Right forelimb (tissue), 1 donor: ENCODE measurements around the gene SHTN1.

ENCODE experiments used
- DNase-seq: peaks from one replicate; pipeline ENCODE4 v3.0.0-alpha.2; 2018

SHTN1 gene

DNA sequence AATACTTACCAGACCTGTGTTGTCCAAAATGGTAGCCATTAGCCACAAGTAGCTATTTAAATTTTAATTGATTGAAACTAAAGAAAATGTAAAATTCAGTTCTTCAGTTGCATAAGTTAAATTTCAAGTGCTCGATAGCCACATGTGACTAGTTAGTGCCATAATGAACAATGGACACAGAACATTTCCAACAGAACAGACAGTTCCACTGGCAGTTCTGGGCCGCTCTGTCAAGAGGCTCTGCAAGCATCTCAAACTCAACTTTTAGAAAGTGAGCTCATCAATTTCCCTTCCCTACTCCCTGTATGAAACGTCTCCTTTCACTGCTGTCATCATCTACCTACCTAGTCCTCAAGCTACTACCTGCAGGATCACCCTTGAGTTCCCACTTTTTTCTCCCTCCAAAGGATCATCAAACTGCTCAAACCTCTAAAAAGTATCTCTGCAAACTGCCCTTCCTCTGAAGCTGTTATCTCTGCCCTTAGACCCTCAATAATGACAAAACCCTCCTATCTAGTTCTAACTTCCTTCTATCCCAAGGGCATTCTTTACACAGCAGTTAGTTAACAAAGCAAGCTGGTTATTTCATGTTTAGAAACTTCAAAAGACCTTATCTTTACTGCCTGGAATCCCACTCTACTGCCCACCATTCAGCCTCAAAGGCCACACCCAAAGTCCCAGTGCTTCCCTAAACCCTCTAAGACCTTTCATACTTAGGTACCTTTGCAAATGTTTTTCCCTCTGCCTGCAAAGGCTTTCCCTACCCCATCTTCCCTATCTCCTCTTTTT lies 20.6 kb downstream of the SHTN1 start:
- DNase-seq: no peak

DNA sequence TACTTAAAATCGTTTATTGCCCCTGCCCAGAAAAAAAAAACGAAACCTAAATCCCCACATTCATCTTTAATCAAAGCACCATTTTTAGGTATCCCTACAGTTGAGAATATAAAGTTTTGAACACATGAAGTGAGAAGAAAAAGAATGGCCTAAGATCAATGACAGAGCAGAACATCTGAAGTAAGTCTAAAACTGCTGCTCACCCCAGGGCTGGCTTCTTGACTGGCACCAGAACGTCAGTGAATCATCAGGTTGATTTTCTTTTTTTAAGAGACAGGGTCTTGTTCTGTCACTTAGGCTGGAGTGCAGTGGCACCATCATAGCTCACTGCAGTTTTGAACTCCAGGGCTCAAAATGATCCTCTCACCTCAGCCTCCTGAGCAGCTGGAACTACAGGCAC lies 24.9 kb downstream of the SHTN1 start:
- no peak for DNase-seq

DNA sequence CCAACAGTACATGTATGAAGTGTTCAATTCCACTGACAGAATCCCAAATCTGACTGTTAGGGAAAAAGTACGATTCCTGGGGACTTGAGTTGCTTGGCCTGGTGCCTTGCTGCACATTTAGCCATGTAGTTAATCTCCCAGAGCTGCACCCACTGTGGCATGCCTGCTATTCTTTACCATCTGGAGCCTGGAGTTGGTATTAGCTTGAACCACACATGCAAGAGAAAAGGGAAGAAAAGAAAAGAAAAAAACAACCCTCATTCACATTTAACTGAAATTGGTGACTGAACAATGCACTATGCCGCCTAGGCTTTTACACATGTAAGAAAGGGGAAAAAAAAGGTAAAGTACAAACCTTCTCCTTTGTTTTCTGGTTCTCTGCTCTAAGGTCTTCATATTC lies 26.1 kb downstream of the SHTN1 start:
- DNase-seq: no peak

DNA sequence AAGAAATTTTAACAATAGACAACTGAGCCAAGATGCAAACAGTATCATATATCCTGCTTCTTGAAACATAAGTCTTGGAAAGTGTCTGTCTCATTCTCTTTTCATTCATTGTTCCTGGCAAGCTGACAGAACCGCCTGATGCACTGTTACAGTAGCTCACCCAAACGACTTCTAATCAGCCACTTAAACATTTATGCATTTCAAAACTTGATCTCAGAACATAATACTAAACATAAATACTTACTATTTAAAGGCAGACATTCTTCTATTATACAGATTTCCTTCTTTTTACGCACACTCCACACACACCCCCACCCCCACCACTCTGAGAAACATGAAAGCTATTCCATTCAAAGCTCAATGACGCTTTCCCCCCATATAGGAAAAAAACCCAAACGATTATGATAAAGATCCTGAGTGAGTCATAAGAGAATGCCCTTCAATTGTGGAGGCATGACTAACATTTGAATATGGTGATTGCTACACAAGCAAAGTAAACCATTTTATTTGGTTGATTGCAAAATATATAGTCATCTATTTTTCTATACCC lies 30.5 kb downstream of the SHTN1 start:
- DNase-seq: no peak

DNA sequence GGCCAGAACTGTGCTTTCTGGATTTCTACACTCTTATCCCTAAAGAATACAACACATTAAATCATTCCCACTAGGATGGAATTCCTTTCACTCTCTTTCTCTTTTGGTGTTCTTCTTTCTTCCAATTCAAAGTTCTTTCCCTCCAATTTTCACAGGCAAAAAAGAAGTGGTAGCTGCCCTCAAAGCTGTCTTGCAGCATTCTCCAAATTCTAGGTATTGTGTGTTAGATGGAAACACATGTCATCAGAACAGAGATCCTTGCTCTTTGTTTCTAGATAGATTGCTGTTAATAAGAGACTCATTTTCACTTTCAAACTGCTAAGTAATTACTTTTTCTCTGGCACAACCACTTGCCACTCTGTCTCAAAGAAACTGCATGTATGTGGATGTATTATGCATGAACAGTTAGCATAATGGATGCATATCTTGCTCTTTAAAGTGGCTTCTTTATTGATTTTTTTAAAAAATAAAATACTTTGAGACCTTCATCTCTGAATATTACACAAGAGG lies 31.0 kb downstream of the SHTN1 start:
- no peak for DNase-seq

DNA sequence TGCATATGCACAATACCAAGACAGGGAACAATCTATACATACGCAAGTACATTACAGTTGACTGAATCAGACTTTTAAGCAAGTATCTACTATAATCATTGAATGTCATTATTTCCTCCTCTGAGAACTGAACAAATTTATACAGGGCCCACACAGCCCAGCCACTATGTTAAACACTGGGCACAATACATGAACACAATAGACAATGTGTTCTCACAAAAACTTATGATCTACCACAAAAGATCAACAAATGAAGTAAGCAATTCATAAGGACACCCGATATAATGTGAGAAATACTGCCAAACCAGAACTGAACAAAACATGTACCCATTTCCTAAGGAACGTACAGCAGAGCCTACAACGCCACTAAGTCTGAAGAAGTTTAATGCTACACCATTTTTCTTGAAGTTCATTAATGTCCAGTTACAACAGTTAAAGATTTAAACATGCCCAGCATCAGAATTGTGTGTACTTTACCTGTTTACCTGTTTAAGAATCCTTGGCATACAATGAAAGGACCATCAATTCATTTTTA lies 31.5 kb downstream of the SHTN1 start:
- no peak for DNase-seq

DNA sequence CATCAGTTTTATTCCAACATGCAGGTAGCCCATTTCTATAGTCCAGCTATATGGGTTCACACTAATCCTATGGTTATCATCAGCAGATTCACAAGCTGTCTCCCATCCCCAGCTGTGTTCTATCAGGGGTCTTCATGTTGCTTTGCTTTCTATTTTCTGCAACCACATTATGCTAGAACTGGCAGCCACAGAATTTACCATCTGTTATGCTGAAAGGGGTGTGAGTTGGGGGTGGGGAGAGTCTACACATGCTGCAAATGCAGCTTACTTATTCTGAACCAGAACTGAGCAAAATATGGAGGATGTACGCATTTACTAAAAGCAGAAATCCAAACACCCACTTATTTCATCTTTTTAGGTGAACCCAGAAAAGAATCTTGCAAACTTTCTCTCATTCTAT lies 32.9 kb downstream of the SHTN1 start:
- no peak for DNase-seq

DNA sequence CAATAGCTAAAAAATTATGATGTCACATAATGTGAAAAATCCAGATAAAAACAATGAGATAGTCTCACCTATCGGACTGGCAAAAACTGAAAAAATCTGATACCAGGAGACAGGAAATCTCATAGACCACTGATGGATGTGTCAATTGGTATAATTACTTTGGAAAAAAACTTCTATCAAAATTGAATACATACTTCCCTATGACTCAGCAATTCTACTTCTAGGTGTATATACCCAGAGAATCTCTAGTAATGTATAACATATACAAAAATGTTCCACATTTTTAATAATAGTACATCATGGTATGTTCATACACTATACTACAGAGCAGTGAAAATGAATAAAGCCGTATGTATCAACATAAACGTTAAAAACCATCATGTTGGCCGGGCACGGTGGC lies 34.9 kb downstream of the SHTN1 start:
- DNase-seq: no peak

DNA sequence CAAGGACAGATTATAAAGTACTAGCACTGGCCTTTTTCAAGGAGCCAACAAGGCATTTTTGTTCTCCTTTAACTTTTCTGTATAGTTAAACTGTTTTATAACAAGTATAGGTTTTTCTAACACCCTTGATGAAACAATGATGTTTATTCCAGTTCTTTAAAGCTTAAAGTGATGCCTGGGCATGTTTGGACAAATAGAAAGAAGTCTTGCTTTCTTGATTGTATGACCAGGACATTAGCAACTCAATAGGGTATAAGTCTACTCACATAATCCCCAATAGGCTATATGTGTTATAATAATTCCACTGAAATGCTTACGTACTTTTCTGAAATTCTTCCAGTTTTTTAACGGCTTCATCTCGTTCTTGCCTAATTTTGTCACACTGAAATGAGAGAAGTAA lies 36.7 kb downstream of the SHTN1 start:
- DNase-seq: no peak

DNA sequence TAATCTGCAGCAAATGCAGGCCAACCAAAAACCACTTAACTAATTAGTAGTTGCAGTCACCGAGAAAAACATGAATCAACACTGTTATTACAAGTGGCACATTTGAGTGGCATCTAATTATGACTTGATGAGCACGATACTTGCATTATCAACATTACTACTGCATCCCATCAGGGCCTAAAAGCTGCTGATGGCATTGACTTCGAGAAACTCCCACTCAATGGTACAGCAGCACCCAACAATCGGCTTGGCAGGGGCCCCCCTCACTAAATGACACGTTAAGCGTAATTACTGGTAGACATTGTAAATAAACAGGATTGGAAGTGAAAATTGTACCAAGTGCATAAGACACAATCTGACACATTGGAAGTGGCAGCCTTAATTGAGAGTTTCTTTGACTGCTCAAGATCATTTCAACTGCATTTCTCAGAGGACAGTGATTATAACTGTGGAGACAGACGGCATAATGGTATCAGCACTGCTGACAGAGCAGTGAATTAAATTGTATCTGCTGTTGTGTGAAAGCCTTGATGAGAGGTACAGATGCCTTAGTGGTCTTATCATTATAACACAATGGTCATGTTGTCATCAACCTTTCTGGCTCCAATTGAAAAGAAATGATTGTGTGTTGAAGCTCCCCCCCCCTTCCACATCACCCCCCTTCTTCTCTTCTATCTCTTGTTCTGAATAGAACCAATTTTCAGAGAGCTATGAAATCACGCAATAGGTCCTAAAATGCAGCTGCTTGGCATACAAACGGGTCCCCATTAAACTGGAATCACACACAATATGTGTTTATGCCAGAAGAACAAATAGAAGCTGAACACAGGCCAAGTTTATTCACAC lies 43.4 kb downstream of the SHTN1 start:
- no peak for DNase-seq

DNA sequence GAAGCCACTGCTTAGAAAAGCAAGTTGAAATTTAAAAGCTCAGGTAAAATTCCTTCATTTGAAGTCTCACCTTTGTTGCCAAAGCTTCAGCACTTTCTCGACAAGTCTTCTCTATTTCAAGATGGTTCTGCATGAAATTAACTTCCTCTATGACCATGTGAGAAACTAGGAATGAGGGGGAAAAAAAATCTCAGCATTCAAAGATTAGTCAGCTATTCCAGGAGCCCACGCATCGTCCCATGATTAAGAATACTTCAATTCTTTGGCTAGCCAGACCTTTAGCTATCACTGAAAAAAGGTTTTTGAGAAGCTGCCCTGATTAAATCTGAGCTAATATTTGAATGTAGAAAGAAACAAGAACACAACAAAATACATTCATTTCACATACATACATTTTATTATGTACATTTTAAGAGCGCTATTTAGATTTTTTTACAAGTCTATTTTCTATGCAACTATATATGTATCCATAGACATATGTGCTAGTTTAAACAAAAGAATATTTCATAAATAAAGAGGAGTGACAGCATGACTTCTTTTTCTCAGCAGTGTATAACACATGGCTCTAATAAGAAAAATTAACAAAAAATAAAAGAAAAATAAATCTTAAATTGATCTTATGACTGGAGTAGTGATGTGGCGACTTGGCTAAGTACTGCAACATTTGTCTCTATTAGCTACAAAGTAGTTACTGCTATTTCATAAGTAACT lies 44.8 kb downstream of the SHTN1 start:
- DNase-seq: no peak

DNA sequence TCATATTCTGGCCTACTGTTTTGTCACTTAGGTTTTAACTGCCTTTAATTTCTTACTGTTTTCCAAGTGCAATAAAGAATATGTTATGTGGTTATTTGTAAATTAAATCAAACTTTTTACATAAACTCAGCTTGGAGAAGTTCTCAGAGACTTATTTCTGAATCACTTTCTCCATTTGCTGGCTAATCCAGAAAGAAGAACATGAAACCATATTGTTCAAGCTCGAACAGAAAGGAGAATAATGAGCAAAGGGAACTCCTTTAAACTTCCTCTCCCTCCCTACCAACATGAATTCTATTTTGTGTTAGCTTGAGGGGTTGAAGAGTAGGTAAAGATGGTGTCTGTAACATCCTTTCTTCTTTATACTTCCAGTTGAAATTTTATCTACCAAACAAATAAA lies 52.3 kb downstream of the SHTN1 start:
- no peak for DNase-seq

DNA sequence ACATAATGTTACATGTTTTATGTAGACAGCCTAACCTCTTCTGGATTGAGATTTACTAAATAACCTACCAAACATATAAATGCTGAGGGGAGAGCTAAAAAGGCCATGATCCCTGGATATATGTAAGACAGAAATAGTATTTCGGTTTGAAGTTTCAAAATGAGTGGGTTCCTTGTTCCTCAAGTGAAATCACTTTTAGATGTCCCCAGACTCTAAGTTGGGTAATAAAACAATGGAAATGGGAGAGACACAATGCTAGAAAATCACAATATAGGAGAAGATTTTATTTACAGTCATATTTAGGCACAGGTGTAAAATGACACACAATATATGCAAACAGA lies 56.5 kb downstream of the SHTN1 start:
- no peak for DNase-seq

DNA sequence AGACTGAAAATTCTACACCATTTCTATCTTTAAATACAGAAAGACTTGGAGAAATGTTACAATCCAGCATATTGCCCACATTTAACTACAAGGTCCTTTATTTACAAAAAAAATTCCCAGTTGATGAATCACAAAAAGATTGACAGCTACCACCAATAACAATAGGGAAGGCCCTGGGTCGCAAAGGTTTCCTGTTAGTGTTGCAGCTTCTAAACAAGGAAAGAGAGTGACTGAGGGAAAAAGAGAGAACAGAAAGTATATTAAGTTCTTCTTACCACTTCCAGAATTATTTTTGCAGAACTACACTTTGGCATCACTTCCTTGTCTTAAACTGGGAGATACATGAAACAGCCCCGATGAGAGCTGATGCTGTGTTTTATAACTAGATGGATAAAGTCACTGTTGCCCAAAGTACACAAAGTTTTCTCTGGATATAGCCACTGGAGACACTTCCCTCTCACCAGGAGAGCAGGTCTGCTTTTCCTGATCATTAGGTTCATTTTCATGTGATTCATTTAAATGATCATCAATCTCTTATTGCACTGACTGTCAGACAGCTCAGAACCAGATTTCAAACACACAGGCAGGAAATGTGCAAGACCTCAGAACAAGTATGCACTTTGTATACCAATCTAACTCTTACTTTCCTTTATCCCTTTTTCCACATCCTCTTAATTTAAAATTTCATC lies 57.0 kb downstream of the SHTN1 start:
- DNase-seq: no peak

DNA sequence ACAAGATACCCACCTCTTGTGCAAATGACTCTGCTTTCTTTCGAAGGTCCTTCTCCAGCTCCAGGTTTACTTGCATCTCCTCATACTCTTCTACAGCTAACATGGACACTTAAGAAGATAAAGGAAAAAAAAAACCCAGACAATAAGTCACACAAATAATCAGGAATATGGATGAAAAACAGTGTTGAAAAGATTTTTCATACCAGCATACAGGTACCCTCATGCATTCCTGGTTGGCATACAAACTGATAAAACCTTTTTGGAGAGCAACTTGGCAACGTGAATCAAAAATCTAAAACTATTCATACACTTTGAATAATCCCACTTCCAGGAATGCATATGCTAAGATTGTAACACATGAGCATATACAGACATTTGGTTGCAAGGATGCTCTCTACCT lies 60.1 kb downstream of the SHTN1 start:
- no peak for DNase-seq

DNA sequence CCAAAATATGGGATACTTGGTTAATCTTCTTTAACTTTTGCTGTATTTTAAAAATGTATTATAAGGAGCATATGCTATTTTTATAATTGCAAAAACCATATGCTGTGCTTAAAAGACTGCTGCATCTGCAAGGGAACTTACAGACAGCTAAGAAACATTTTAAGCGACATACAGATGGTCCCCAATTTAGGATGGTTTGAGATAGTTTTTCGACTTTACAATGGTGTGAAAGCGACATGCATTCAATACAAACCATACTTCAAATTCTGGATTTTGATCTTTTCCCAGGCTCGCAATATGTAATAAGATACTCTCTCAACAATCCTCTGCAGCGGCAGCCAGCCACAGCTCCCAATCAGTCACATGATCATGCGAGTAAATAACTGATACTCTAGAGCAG lies 73.2 kb downstream of the SHTN1 start:
- no peak for DNase-seq

DNA sequence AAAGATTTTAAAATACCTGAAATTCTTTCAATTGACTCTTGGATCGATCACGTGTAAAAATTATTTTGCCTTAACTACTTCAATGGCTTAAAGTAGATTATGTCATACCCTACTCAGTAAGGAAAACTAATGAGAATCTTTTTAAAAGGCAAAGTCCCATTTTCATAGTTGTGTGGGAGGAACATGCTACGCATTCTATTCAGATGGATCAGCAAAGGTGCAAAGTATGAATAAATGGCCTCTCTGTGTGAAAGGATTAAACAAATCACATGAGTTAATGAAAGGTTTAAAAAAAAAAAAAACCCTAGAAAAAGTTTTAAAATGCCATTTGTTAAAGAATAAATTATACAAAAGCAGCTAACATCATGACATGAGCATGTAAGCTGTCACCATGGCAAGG lies 78.6 kb downstream of the SHTN1 start:
- DNase-seq: no peak

DNA sequence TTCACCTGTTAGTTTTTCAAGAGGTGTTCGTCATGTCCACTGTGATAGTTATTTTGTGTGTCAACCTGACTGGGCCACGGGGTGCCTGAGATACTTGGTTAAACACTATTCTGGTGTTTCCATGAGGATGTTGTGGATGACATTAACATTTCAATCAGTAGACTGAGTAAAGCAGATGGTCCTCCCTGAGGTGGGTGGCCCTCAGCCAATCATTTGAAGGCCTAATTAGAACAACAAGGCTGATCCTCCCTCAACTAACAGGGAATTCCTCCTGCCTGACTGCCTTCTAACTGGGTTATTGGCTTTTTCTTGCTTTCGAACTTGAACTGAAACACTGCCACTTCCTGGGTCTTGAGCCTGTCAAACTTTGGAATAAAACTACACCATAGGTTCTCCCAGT lies 79.9 kb downstream of the SHTN1 start:
- no peak for DNase-seq

DNA sequence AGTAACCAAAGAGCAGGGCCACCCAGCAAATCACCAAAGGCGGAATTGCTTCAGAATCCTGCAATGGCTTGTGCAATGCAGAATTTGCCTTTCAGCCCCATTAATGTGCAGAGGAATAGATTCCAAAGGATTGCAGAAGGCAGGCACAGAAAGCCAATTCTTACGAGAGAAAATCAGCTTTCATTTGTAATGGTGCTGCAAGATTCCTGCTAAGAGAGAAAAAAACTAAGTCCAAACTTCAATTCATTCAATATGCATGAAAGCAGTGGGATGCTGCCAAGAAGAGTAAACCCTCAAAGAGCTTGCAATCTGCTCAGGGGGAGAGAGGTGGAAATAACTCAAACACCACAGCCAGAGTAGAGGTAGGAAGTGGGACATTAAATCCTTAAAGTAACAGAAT lies 85.3 kb downstream of the SHTN1 start:
- DNase-seq: no peak

DNA sequence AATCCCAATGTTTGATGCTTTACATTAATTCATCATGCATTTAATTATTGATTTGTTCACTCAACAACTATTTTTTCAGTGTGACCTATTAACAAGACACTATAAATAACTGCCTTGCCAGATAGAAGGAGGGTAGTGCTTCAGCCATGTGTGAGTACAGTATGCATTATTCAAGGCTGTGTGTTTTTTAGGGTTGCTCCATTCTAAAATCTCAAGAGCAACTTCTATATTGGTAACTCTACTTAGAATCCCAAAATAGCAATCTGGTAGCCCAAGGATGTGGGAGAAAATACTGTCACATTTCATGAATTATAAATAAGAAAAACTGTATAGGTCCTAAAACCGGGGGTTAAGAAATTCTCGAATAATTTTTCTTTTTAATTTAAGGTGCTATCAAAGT lies 85.8 kb downstream of the SHTN1 start:
- DNase-seq: no peak

DNA sequence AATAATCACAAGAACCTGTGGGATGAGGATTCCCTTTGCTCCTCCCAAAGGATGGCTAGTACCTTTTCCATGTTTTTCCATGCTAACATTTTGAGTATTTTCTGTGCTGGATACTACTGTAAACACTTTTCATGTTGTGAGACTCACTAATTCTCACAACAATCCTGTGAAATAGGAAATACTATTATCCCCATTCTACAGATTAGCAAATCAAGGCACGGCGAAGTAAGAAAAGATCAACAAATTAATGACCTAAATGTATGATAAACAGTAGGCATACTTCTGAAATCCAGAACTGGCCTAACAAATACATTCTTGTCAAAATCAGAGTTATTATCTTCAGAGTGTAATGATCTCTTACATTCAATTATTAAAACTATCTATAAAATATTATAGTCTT lies 86.4 kb downstream of the SHTN1 start:
- DNase-seq: no peak

DNA sequence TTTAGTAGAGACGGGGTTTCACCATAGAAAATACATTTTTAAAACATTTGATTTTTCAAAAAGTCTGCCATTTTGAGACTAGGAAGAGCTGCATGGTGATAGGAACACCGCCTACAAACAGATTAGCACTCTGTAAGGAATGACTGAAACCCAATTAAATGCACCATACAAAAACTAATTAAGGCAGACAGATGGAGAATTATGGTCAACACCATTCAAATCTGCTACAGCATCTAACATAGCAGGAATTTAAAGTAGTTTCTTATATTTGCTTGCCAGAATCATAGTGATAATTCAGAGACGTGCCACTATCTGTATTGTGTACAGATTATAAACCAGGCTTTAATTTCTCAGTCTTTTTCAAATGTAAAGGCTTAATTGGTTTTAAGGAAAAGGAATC lies 87.5 kb downstream of the SHTN1 start:
- no peak for DNase-seq

DNA sequence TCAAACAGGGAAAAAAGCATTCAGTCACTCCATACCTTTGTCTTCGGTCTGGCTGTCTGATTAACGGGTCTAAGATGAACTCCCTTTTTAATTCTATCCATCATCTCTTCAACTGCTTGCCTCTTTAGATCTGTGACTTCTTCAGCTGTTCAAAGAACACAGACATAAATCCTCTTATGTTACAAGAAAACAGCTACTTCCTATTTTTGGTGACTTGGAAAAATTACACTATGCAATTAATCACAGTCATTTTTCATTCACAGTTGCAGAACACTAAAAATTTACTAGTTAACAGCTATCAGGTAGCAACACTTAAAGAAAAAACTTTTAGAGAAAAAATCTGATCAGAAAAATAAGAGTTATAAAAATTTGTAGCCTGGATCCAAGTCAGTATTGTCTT lies 89.6 kb downstream of the SHTN1 start:
- no peak for DNase-seq
